HEK293 (cell line): ENCODE data around the gene YBX3.

ENCODE experiments used
- GLIS1 ChIP-seq: fragments of 450-650 bp; formaldehyde crosslinking; IDR thresholded peaks from 2 replicates; pipeline ENCODE4 v1.5.1; 2016; ENCODE audit warnings: missing biosample characterization, missing genetic modification characterization
- KLF8 ChIP-seq: fragments of 450-650 bp; formaldehyde crosslinking; IDR thresholded peaks from 2 replicates; pipeline ENCODE4 v1.5.1; 2016; ENCODE audit warnings: missing biosample characterization, missing genetic modification characterization
- MYNN ChIP-seq: fragments of 450-650 bp; formaldehyde crosslinking; IDR thresholded peaks from 2 replicates; pipeline ENCODE4 v1.5.1; 2016; ENCODE audit warnings: missing biosample characterization, missing genetic modification characterization, borderline replicate concordance
- MZF1 ChIP-seq: fragments of 450-650 bp; formaldehyde crosslinking; IDR thresholded peaks from 2 replicates; pipeline ENCODE4 v1.5.1; 2017; ENCODE audit warnings: missing biosample characterization, missing genetic modification characterization, borderline replicate concordance
- SCRT1 ChIP-seq: fragments of 450-650 bp; formaldehyde crosslinking; IDR thresholded peaks from 2 replicates; pipeline ENCODE4 v1.5.1; 2016; ENCODE audit warnings: missing biosample characterization, missing genetic modification characterization, borderline replicate concordance
- TRIM28 ChIP-seq: IDR thresholded peaks from 2 replicates; pipeline ENCODE4 v1.6.1; 2011; ENCODE audit warnings: low read length, control low read depth, borderline replicate concordance
- ZBTB20 ChIP-seq: fragments of 450-650 bp; formaldehyde crosslinking; IDR thresholded peaks from 2 replicates; pipeline ENCODE4 v1.5.1; 2016; ENCODE audit warnings: missing biosample characterization, missing genetic modification characterization
- ZBTB21 ChIP-seq: fragments of 450-650 bp; formaldehyde crosslinking; IDR thresholded peaks from 2 replicates; pipeline ENCODE4 v1.5.1; 2017; ENCODE audit warnings: missing biosample characterization, missing genetic modification characterization
- ZBTB7A ChIP-seq: fragments of 450-650 bp; formaldehyde crosslinking; IDR thresholded peaks from 2 replicates; pipeline ENCODE4 v1.5.1; 2016; ENCODE audit warnings: low read depth, missing biosample characterization, missing genetic modification characterization
- ZFP69B ChIP-seq: fragments of 450-650 bp; formaldehyde crosslinking; IDR thresholded peaks from 2 replicates; pipeline ENCODE4 v1.5.1; 2016; ENCODE audit warnings: missing biosample characterization, missing genetic modification characterization
- ZNF112 ChIP-seq: fragments of 450-650 bp; formaldehyde crosslinking; IDR thresholded peaks from 2 replicates; pipeline ENCODE4 v1.5.0; 2017; ENCODE audit warnings: missing biosample characterization, missing genetic modification characterization
- ZNF175 ChIP-seq: fragments of 450-650 bp; formaldehyde crosslinking; IDR thresholded peaks from 2 replicates; pipeline ENCODE4 v1.5.1; 2016; ENCODE audit warnings: missing biosample characterization, missing genetic modification characterization
- ZNF202 ChIP-seq: fragments of 450-650 bp; formaldehyde crosslinking; IDR thresholded peaks from 2 replicates; pipeline ENCODE4 v1.5.1; 2016; ENCODE audit warnings: missing biosample characterization, missing genetic modification characterization, borderline replicate concordance
- ZNF221 ChIP-seq: fragments of 450-650 bp; formaldehyde crosslinking; IDR thresholded peaks from 2 replicates; pipeline ENCODE4 v1.5.1; 2017; ENCODE audit warnings: missing biosample characterization, missing genetic modification characterization, borderline replicate concordance
- ZNF266 ChIP-seq: fragments of 450-650 bp; formaldehyde crosslinking; IDR thresholded peaks from 2 replicates; pipeline ENCODE4 v1.5.1; 2016; ENCODE audit warnings: missing biosample characterization, missing genetic modification characterization, low read depth
- ZNF324 ChIP-seq: fragments of 450-650 bp; formaldehyde crosslinking; IDR thresholded peaks from 2 replicates; pipeline ENCODE4 v1.5.1; 2016; ENCODE audit warnings: missing biosample characterization, missing genetic modification characterization
- ZNF530 ChIP-seq: fragments of 450-650 bp; formaldehyde crosslinking; IDR thresholded peaks from 2 replicates; pipeline ENCODE4 v1.5.1; 2016; ENCODE audit warnings: low read depth, missing biosample characterization, missing genetic modification characterization
- ZNF558 ChIP-seq: fragments of 450-650 bp; formaldehyde crosslinking; IDR thresholded peaks from 2 replicates; pipeline ENCODE4 v1.5.1; 2016; ENCODE audit warnings: missing biosample characterization, missing genetic modification characterization
- ZNF560 ChIP-seq: fragments of 450-650 bp; formaldehyde crosslinking; IDR thresholded peaks from 2 replicates; pipeline ENCODE4 v1.5.1; 2017; ENCODE audit warnings: missing biosample characterization, missing genetic modification characterization, borderline replicate concordance
- ZNF658 ChIP-seq: fragments of 450-650 bp; formaldehyde crosslinking; IDR thresholded peaks from 2 replicates; pipeline ENCODE4; 2016; ENCODE audit warnings: missing biosample characterization, missing genetic modification characterization
- ZNF707 ChIP-seq: fragments of 450-650 bp; formaldehyde crosslinking; IDR thresholded peaks from 2 replicates; pipeline ENCODE4 v1.5.1; 2016; ENCODE audit warnings: missing biosample characterization, missing genetic modification characterization
- ZNF768 ChIP-seq: fragments of 450-650 bp; formaldehyde crosslinking; IDR thresholded peaks from 2 replicates; pipeline ENCODE4 v1.5.1; 2018; ENCODE audit warnings: missing biosample characterization, mild to moderate bottlenecking, missing genetic modification characterization
- ZSCAN30 ChIP-seq: fragments of 450-650 bp; IDR thresholded peaks from 2 replicates; pipeline ENCODE4 v1.5.1; 2018; ENCODE audit warnings: missing biosample characterization, mild to moderate bottlenecking, missing genetic modification characterization, moderate library complexity
- TF ChIP-seq, protein P1 (sequence below): fragments of 450-650 bp; formaldehyde crosslinking; IDR thresholded peaks from 2 replicates; pipeline ENCODE4 v1.5.1; 2017; ENCODE audit warnings: missing biosample characterization, missing genetic modification characterization
- TF ChIP-seq, protein P2 (sequence below): fragments of 450-650 bp; formaldehyde crosslinking; IDR thresholded peaks from 2 replicates; pipeline ENCODE4 v1.5.1; 2016; ENCODE audit warnings: missing biosample characterization, missing genetic modification characterization
- TF ChIP-seq, protein P3 (sequence below): fragments of 450-650 bp; formaldehyde crosslinking; IDR thresholded peaks from 2 replicates; pipeline ENCODE4 v1.5.1; 2016; ENCODE audit warnings: missing biosample characterization, missing genetic modification characterization, borderline replicate concordance
- TF ChIP-seq, protein P4 (sequence below): fragments of 450-650 bp; formaldehyde crosslinking; IDR thresholded peaks from 2 replicates; pipeline ENCODE4 v1.5.1; 2016; ENCODE audit warnings: missing biosample characterization, missing genetic modification characterization, borderline replicate concordance

The YBX3 gene

DNA sequence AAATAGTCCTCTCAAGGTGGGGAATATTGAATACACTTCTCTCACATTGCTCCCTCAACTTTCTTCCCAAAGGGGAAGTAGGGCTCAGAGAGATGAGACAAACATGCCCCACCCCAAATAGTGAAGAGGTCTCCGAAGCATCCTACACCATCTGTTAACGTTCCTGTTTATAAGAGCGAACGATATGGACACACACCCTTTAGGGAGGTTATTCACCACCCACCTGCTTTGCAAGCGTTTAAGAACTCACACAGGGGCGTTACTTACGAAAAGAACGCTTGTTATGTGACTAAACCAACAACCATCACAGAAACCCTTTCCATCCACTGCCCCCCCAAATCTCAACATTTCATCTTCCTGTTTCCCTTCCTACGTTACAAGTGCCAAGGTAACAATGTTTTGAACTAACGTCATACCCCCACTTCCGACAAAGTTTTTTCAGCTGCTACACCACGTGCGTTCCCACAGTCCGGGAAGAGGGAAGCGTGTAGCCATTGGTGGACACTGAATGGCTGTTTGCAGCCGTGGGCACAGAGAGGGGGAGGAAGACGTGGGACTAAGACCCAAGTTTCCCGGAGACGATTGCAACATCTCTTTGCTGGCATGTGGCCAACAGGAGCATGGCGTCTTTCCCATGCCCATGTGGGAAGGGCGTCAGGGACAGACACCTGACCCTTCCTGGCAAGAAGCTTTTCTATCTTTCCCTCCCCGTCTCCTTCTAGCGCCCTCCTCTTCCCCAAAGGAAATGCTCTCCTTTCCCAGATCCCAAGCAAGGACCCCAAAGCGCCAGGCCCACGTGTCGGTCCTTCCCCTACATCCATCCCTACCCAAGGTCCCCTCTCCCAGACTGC lies 1.2 kb downstream of the YBX3 start (continued):
- TF ChIP-seq ZBTB21 (tag by site-specific recombination) (peak; percentile 99), ZNF202 (tag by site-specific recombination) (no peak), ZNF707 (tag by site-specific recombination) (no peak; the same call in 1 of the 2 replicates), ZNF768 (no peak), ZSCAN30 (peak; percentile 72), ZNF530 (tag by site-specific recombination) (no peak), ZNF112 (no peak; the same call in 1 of the 2 replicates), TRIM28 (peak; percentile 73; the same call in 1 of the 2 replicates), KLF8 (tag by site-specific recombination) (peak; percentile 61; the same call in 1 of the 2 replicates), GLIS1 (tag by site-specific recombination) (peak; percentile 65; the same call in 1 of the 2 replicates), ZNF560 (tag by site-specific recombination) (no peak), SCRT1 (peak; percentile 71; the same call in 1 of the 2 replicates), MYNN (no peak), ZNF175 (tag by site-specific recombination) (no peak), ZNF266 (tag by site-specific recombination) (no peak), ZNF324 (tag by site-specific recombination) (peak; percentile 91), ZNF558 (tag by site-specific recombination) (peak; percentile 76; the same call in 1 of the 2 replicates), ZBTB20 (tag by site-specific recombination) (peak; percentile 74), MZF1 (tag by site-specific recombination) (peak; percentile 73; the same call in 1 of the 2 replicates), ZBTB7A (tag by site-specific recombination) (peak; percentile 25; the same call in 1 of the 2 replicates), ZNF221 (no peak), ZNF658 (tag by site-specific recombination) (no peak), ZFP69B (no peak; the same call in 1 of the 2 replicates)
- TF ChIP-seq, protein P1, sequence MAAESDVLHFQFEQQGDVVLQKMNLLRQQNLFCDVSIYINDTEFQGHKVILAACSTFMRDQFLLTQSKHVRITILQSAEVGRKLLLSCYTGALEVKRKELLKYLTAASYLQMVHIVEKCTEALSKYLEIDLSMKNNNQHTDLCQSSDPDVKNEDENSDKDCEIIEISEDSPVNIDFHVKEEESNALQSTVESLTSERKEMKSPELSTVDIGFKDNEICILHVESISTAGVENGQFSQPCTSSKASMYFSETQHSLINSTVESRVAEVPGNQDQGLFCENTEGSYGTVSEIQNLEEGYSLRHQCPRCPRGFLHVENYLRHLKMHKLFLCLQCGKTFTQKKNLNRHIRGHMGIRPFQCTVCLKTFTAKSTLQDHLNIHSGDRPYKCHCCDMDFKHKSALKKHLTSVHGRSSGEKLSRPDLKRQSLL (tag by site-specific recombination), result peak; percentile 42; the same call in 1 of the 2 replicates
- TF ChIP-seq, protein P2, sequence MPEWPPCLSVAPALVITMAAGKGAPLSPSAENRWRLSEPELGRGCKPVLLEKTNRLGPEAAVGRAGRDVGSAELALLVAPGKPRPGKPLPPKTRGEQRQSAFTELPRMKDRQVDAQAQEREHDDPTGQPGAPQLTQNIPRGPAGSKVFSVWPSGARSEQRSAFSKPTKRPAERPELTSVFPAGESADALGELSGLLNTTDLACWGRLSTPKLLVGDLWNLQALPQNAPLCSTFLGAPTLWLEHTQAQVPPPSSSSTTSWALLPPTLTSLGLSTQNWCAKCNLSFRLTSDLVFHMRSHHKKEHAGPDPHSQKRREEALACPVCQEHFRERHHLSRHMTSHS (tag by site-specific recombination), result no peak
- TF ChIP-seq, protein P3, sequence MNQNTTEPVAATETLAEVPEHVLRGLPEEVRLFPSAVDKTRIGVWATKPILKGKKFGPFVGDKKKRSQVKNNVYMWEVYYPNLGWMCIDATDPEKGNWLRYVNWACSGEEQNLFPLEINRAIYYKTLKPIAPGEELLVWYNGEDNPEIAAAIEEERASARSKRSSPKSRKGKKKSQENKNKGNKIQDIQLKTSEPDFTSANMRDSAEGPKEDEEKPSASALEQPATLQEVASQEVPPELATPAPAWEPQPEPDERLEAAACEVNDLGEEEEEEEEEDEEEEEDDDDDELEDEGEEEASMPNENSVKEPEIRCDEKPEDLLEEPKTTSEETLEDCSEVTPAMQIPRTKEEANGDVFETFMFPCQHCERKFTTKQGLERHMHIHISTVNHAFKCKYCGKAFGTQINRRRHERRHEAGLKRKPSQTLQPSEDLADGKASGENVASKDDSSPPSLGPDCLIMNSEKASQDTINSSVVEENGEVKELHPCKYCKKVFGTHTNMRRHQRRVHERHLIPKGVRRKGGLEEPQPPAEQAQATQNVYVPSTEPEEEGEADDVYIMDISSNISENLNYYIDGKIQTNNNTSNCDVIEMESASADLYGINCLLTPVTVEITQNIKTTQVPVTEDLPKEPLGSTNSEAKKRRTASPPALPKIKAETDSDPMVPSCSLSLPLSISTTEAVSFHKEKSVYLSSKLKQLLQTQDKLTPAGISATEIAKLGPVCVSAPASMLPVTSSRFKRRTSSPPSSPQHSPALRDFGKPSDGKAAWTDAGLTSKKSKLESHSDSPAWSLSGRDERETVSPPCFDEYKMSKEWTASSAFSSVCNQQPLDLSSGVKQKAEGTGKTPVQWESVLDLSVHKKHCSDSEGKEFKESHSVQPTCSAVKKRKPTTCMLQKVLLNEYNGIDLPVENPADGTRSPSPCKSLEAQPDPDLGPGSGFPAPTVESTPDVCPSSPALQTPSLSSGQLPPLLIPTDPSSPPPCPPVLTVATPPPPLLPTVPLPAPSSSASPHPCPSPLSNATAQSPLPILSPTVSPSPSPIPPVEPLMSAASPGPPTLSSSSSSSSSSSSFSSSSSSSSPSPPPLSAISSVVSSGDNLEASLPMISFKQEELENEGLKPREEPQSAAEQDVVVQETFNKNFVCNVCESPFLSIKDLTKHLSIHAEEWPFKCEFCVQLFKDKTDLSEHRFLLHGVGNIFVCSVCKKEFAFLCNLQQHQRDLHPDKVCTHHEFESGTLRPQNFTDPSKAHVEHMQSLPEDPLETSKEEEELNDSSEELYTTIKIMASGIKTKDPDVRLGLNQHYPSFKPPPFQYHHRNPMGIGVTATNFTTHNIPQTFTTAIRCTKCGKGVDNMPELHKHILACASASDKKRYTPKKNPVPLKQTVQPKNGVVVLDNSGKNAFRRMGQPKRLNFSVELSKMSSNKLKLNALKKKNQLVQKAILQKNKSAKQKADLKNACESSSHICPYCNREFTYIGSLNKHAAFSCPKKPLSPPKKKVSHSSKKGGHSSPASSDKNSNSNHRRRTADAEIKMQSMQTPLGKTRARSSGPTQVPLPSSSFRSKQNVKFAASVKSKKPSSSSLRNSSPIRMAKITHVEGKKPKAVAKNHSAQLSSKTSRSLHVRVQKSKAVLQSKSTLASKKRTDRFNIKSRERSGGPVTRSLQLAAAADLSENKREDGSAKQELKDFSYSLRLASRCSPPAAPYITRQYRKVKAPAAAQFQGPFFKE (tag by site-specific recombination), result no peak
- TF ChIP-seq, protein P4, sequence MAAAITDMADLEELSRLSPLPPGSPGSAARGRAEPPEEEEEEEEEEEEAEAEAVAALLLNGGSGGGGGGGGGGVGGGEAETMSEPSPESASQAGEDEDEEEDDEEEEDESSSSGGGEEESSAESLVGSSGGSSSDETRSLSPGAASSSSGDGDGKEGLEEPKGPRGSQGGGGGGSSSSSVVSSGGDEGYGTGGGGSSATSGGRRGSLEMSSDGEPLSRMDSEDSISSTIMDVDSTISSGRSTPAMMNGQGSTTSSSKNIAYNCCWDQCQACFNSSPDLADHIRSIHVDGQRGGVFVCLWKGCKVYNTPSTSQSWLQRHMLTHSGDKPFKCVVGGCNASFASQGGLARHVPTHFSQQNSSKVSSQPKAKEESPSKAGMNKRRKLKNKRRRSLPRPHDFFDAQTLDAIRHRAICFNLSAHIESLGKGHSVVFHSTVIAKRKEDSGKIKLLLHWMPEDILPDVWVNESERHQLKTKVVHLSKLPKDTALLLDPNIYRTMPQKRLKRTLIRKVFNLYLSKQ, result no peak
